Transverse colon (tissue), 4 donors: ENCODE data around the gene ZNF341. TPM values are rescaled to one million over a fixed set of nuclear protein-coding genes. Genes with fewer than 3 reads are reported as not detected.

Source experiments
- DNase-seq: peaks from one replicate; pipeline ENCODE4 v3.0.0-alpha.2; 2019
- H3K27ac ChIP-seq, 4 donors: fragments of 200-600 bp; sonication (generic); 2 replicates each; pipeline ENCODE4 v1.5.1; 2016 to 2018; ENCODE audit warnings: inconsistent platforms in 4 of 4
- H3K27me3 ChIP-seq: fragments of 200-600 bp; sonication (generic); 2 replicates; pipeline ENCODE4 v1.5.1; 2017; ENCODE audit warnings: inconsistent platforms
- H3K36me3 ChIP-seq, 4 donors: fragments of 200-600 bp; sonication (generic); 2 replicates each; pipeline ENCODE4 v1.5.1; 2017 to 2019; ENCODE audit warnings: inconsistent platforms in 4 of 4
- H3K4me1 ChIP-seq, 4 donors: fragments of 200-600 bp; sonication (generic); 2 replicates each; pipeline ENCODE4 v1.5.1; 2017 to 2020; ENCODE audit warnings: inconsistent platforms in 4 of 4
- H3K4me3 ChIP-seq, 4 donors: fragments of 200-600 bp; sonication (generic); 1 replicate in 1 of 4; 2 replicates in 3 of 4; pipeline versions ENCODE4 v1.5.1 to v1.6.1; 2017 to 2019; ENCODE audit warnings: inconsistent platforms in 4 of 4
- H3K9me3 ChIP-seq, 2 donors: fragments of 200-600 bp; sonication (generic); 2 replicates each; pipeline ENCODE4 v1.5.1; 2017 to 2019; ENCODE audit warnings: inconsistent platforms in 2 of 2
- EP300 ChIP-seq: sonication (generic); formaldehyde crosslinking; IDR thresholded peaks from one replicate; pipeline ENCODE4 v1.6.1; 2017; ENCODE audit warnings: antibody characterized with exemption, low read depth
- POLR2A ChIP-seq: fragments of 450-650 bp; IDR thresholded peaks from one replicate; pipeline ENCODE4 v1.6.1; 2016; ENCODE audit warnings: antibody characterized with exemption, mild to moderate bottlenecking, moderate library complexity
- POLR2AphosphoS5 ChIP-seq, 3 donors: sonication (generic); formaldehyde crosslinking; IDR thresholded peaks; one replicate each; pipeline ENCODE4 v1.6.1; 2016; ENCODE audit warnings: antibody characterized with exemption in 3 of 3
- WGBS, 2 donors: methylation state at CpG; one replicate each; pipeline ENCODE4 v1.1.5; 2018; ENCODE audit warnings: low coverage in 1 of 2; 5-methylcytosine and 5-hydroxymethylcytosine counted together
- in situ Hi-C, 4 donors: fragments of 200-750 bp; cut with MboI; loops; one replicate each; pipeline versions ENCODE4 v1.15.0 to v1.15.1; 2017; ENCODE audit warnings: low sequenced_read_pairs in 3 of 4, low pct_ligation_motif_present in 1 of 4, low pct_unique_long_range_greater_than_20kb in 1 of 4
- intact Hi-C: fragments of 100-400 bp; cut with DNase I; formaldehyde crosslinking; loops from one replicate; pipeline ENCODE4 v1.15.1; 2023; ENCODE audit warnings: low total_unique reads
- total RNA-seq, 4 donors: library from RNA; depleted of rRNA; stranded (reverse); fragments of >200 nt; gene quantifications; one replicate each; pipeline ENCODE4 v1.1.0, GENCODE V29; 2016
- TF ChIP-seq, protein P1 (sequence below), 5 experiments: fragments of 200-600 bp in 3 of 5; fragments of 450-650 bp in 2 of 5; sonication (generic) in 3 of 5; IDR thresholded peaks; 1 replicate in 2 of 5; 2 replicates in 3 of 5; pipeline ENCODE4 v1.5.1; 2016 to 2017; ENCODE audit warnings: antibody characterized with exemption in 5 of 5, inconsistent platforms in 3 of 5, mild to moderate bottlenecking in 2 of 5, moderate library complexity in 1 of 5

The ZNF341 gene
- total RNA-seq, 4 donors from 2014 or later = 3.8 to 7.2 (median 7.1) TPM

DNA sequence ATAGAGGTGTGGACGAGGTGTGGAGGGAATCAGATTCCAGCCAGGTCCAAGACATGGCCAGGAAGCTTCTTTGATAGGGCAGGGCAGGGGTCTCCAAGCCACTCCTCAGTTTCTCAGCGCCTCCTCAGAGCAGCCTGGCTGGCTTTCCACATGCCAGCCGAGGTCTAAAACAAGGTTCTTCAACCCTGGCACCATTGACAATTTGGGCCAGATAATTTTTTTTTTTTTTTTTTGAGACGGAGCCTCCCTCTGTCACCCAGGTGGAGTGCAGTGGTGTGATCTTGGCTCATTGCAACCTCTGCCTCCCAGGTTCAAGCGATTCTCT is 58.0 kb downstream of the ZNF341 start:
- in situ Hi-C loops (no loop called here), intact Hi-C loops (no loop called here)
- H3K27ac ChIP-seq = peak overlapping the region; percentile 87 to 92 (median 90)
- H3K9me3 ChIP-seq = no peaks in the 10 kb centered on the region
- no peaks in the 10 kb centered on the region for H3K27me3 ChIP-seq
- peaks cover 27 to 50% (median 39%) of the 10 kb centered on the region in 4 donors for H3K4me1 ChIP-seq
- no peaks in the 10 kb centered on the region for H3K36me3 ChIP-seq
- DNase-seq = no peak
- no peak overlapping the region for H3K4me3 ChIP-seq
- 20 to 39% methylated on average over 1 to 5 of the region's 5 CpGs for WGBS, 2 donors
- TF ChIP-seq EP300 (no peak), POLR2AphosphoS5 (IDR thresholded peaks at IDR 0.05) (no peak), POLR2A (no peak)
- TF ChIP-seq, protein P1, sequence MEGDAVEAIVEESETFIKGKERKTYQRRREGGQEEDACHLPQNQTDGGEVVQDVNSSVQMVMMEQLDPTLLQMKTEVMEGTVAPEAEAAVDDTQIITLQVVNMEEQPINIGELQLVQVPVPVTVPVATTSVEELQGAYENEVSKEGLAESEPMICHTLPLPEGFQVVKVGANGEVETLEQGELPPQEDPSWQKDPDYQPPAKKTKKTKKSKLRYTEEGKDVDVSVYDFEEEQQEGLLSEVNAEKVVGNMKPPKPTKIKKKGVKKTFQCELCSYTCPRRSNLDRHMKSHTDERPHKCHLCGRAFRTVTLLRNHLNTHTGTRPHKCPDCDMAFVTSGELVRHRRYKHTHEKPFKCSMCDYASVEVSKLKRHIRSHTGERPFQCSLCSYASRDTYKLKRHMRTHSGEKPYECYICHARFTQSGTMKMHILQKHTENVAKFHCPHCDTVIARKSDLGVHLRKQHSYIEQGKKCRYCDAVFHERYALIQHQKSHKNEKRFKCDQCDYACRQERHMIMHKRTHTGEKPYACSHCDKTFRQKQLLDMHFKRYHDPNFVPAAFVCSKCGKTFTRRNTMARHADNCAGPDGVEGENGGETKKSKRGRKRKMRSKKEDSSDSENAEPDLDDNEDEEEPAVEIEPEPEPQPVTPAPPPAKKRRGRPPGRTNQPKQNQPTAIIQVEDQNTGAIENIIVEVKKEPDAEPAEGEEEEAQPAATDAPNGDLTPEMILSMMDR (IDR thresholded peaks at IDR 0.05) = no peak

- H3K27me3 ChIP-seq = no peaks in the 10 kb centered on the region
- intact Hi-C loops (no loop called here), in situ Hi-C loops (no loop called here)
- 49 to 60% methylated on average over 1 to 11 of the region's 11 CpGs for WGBS, 2 donors
- no peaks in the 10 kb centered on the region for H3K9me3 ChIP-seq
- no peaks in the 10 kb centered on the region for H3K36me3 ChIP-seq
- no peak overlapping the region for H3K4me3 ChIP-seq
- TF ChIP-seq, protein P1 (IDR thresholded peaks at IDR 0.05) = no peak
- TF ChIP-seq EP300 = no peak
- peak in 2 of 3 donors; percentile 59 to 81 for TF ChIP-seq POLR2AphosphoS5 (IDR thresholded peaks at IDR 0.05)
- TF ChIP-seq POLR2A = peak; percentile 47
- H3K27ac ChIP-seq = peak overlapping the region; percentile 87 to 92 (median 90)
- peaks cover 28 to 51% (median 39%) of the 10 kb centered on the region in 4 donors for H3K4me1 ChIP-seq
- DNase-seq = peak; percentile 88
These were observed 58.8 kb downstream of the ZNF341 start for GRCh38 chr20:33790566-33790965.

DNA sequence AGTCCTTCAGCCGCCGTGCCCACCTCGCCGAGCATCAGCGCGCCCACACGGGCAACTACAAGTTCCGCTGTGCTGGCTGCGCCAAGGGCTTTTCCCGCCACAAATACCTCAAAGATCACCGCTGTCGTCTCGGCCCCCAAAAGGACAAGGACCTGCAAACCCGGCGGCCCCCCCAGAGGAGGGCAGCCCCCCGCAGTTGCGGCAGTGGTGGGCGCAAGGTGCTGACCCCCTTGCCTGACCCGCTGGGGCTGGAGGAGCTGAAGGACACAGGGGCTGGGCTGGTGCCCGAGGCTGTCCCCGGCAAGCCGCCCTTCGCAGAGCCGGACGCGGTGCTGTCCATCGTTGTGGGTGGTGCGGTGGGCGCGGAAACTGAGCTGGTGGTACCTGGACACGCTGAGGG is 59.2 kb downstream of the ZNF341 start:
- DNase-seq = no peak
- peak overlapping the region; percentile 87 to 92 (median 90) for H3K27ac ChIP-seq
- peaks cover 32 to 56% (median 44%) of the 10 kb centered on the region in 4 donors for H3K4me1 ChIP-seq
- 89% methylated on average over 31 of the region's 31 CpGs; no CpG with 5 or more reads in 1 of the 2 donors for WGBS, 2 donors
- H3K36me3 ChIP-seq = no peaks in the 10 kb centered on the region
- no peaks in the 10 kb centered on the region for H3K9me3 ChIP-seq
- no peaks in the 10 kb centered on the region for H3K27me3 ChIP-seq
- in situ Hi-C loops (no loop called here), intact Hi-C loops (no loop called here)
- TF ChIP-seq EP300 = no peak
- TF ChIP-seq POLR2A = no peak
- no peak for TF ChIP-seq POLR2AphosphoS5 (IDR thresholded peaks at IDR 0.05)
- TF ChIP-seq, protein P1 (IDR thresholded peaks at IDR 0.05) = no peak
- no peak overlapping the region for H3K4me3 ChIP-seq

GRCh38 chr20:33791540-33791939 is 59.7 kb downstream of the ZNF341 start:
- H3K4me1 ChIP-seq = peaks cover 33 to 61% (median 48%) of the 10 kb centered on the region in 4 donors
- no peak for DNase-seq
- TF ChIP-seq EP300 (no peak), POLR2AphosphoS5 (IDR thresholded peaks at IDR 0.05) (no peak), POLR2A (no peak)
- TF ChIP-seq, protein P1 (IDR thresholded peaks at IDR 0.05) = no peak
- H3K27ac ChIP-seq = peak overlapping the region; percentile 48 to 92 (median 90)
- no peaks in the 10 kb centered on the region for H3K27me3 ChIP-seq
- no peaks in the 10 kb centered on the region for H3K9me3 ChIP-seq
- intact Hi-C loops = no loop called here
- H3K36me3 ChIP-seq = no peaks in the 10 kb centered on the region
- WGBS, 2 donors = 92% methylated on average over 9 of the region's 9 CpGs; no CpG with 5 or more reads in 1 of the 2 donors
- in situ Hi-C loops = no loop called here
- no peak overlapping the region for H3K4me3 ChIP-seq
